Coronary artery (tissue), 2 donors: ENCODE results near the gene RASGRF2.

Experiments
- DNase-seq: peaks from one replicate; pipeline ENCODE4 v3.0.0-alpha.2; 2017; ENCODE audit warnings: low spot score
- H3K27ac ChIP-seq, 2 donors: fragments of 200-600 bp; sonication (generic); one replicate each; pipeline ENCODE4 v1.5.1; 2016 to 2019
- H3K4me3 ChIP-seq: fragments of 200-600 bp; sonication (generic); 2 replicates; pipeline ENCODE4 v1.5.1; 2016; ENCODE audit warnings: mild to moderate bottlenecking, moderate library complexity
- TF ChIP-seq, protein P1 (sequence below): fragments of 200-600 bp; sonication (generic); IDR thresholded peaks from one replicate; pipeline ENCODE4 v1.5.1; 2019; ENCODE audit warnings: antibody characterized with exemption

Gene RASGRF2

GRCh38 chr5:80921026-80921425 is 39.1 kb upstream of the RASGRF2 start:
- TF ChIP-seq, protein P1, sequence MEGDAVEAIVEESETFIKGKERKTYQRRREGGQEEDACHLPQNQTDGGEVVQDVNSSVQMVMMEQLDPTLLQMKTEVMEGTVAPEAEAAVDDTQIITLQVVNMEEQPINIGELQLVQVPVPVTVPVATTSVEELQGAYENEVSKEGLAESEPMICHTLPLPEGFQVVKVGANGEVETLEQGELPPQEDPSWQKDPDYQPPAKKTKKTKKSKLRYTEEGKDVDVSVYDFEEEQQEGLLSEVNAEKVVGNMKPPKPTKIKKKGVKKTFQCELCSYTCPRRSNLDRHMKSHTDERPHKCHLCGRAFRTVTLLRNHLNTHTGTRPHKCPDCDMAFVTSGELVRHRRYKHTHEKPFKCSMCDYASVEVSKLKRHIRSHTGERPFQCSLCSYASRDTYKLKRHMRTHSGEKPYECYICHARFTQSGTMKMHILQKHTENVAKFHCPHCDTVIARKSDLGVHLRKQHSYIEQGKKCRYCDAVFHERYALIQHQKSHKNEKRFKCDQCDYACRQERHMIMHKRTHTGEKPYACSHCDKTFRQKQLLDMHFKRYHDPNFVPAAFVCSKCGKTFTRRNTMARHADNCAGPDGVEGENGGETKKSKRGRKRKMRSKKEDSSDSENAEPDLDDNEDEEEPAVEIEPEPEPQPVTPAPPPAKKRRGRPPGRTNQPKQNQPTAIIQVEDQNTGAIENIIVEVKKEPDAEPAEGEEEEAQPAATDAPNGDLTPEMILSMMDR, result no peak
- no peak for DNase-seq
- Histone ChIP-seq H3K4me3 (no peak overlapping the region), H3K27ac (no peak overlapping the region)

- DNase-seq, result no peak
- TF ChIP-seq, protein P1, result no peak
- H3K4me3 ChIP-seq, result no peak overlapping the region
- no peak overlapping the region for H3K27ac ChIP-seq
Observed at GRCh38 chr5:80925931-80926330, 34.2 kb upstream of the RASGRF2 start.

DNA sequence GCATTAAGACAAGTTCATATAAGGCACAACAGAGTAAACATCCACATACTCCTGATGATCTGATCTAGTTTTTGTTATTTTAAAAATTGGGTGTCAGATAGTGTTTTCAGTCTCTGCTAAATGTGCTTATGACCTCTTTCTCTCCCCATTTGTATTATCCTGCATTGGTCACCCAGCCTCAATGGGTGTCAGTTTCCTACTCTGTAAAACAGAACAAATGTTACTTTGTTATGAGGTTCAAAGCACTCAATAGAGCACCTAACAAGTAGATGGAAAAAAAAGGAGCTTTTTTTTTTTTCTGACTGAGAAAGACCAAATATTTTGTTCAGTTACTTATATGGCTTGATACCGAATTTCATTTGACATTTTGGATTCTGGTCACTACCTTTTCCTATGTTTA is 33.6 kb upstream of the RASGRF2 start:
- TF ChIP-seq, protein P1, result no peak
- H3K27ac ChIP-seq, result no peak overlapping the region
- H3K4me3 ChIP-seq, result no peak overlapping the region
- DNase-seq, result no peak

DNA sequence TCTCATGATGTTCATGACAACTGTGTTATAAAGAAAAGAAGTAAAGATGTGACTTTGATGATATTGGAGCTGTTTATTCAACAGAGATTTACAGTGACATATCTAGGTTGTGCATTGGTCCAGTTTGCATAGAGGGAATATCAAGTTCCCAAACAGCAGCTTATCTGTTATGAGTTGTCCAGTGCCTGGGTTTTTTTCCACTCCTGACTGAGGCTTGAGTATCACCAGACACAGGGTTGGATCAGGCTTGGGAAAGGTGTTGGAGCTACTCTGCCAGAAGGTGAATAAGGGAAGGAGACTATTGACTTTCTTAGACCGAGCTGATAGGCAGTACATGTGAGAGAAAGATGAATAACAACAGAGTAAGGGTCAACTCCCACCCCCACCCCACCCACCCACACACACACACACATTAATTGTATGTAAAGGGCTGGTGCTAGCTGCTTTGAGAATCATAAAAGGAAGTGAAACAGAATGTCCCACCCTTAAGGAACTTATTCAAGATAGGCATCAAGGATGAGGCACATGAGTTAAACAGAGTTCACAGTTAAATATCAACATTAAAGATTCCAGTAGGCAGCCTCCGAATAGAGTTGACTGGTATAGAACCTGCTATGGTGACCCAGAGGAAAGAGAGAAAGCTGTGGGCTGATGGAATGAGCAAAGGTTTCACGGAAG is 33.0 kb upstream of the RASGRF2 start:
- no peak overlapping the region for H3K4me3 ChIP-seq
- no peak for DNase-seq
- H3K27ac ChIP-seq, result no peak overlapping the region
- TF ChIP-seq, protein P1, result no peak

DNA sequence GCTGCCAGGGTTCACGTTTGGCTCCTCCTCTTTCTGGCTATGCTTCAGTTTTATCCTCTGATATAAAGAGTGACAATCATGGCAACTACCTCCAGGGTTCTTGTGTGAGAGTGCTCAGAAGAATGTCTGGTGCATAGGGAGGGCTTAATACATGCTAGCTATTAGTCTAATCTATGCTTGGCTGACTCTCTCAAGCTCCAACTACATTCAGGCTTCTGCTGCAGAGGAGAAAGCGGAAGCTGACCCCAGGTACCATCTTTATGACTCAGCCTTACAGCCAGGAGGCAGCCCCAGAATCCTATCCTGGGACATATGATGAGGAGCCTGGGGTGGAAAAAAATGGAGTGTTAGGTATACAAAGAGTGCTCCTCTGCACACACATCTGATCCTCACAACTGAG is 32.1 kb upstream of the RASGRF2 start:
- DNase-seq, result no peak
- H3K4me3 ChIP-seq, result no peak overlapping the region
- TF ChIP-seq, protein P1, result no peak
- no peak overlapping the region for H3K27ac ChIP-seq

- DNase-seq, result no peak
- TF ChIP-seq, protein P1, result no peak
Observed at GRCh38 chr5:80930940-80931339, 29.2 kb upstream of the RASGRF2 start.

GRCh38 chr5:80931411-80931810 is 28.8 kb upstream of the RASGRF2 start:
- DNase-seq, result no peak
- Histone ChIP-seq H3K4me3 (no peak overlapping the region), H3K27ac (no peak overlapping the region)
- TF ChIP-seq, protein P1, result no peak

More at GRCh38 chr5:80930940-80931339, 29.2 kb upstream of the RASGRF2 start:
- Histone ChIP-seq H3K27ac (no peak overlapping the region), H3K4me3 (no peak overlapping the region)
